A549 (cell line): Measurements from ENCODE around the gene PIP5K1B. TPM values are rescaled to one million over a fixed set of nuclear protein-coding genes. Genes with fewer than 3 reads are reported as not detected.

Experiments
- ATAC-seq, 2 experiments: fragments of 200-7000 bp in 1 of 2; fragments of >200 bp in 1 of 2; cut with Nextera tagmentation in 1 of 2; cut with Tn5 transposase in 1 of 2; 3 replicates each; pipeline versions ENCODE4 v1.8.0 to v1.9.1; 2018 to 2020; ENCODE audit warnings: mild to moderate bottlenecking in 1 of 2, moderate library complexity in 1 of 2
- CTCF ChIA-PET: fragments of 300-600 bp; sonication (Branson Sonifier 250); formaldehyde crosslinking; extraction: SDS; loops from one replicate; lab custom pipeline; 2021; ENCODE audit warnings: antibody characterized with exemption, inconsistent platforms; lab: Yijun Ruan, JAX
- POLR2A ChIA-PET: fragments of 350-600 bp; formaldehyde crosslinking; extraction: SDS; loops from one replicate; lab custom pipeline; 2021; ENCODE audit warnings: antibody characterized with exemption, inconsistent platforms; lab: Yijun Ruan, JAX
- DNase-seq, 2 experiments: peaks; one replicate each; pipeline versions ENCODE4 v3.0.0 to v3.0.0-alpha.2; 2011 to 2016; ENCODE audit warnings: low read depth in 1 of 2, low spot score in 1 of 2
- FAIRE-seq: peaks from 2 replicates; lab custom pipeline; 2011; peaks lifted over from hg19 to GRCh38; lab: Jason Lieb, UNC
- H3K27ac ChIP-seq, 2 experiments: fragments of >200 bp; sonication (Bioruptor Twin); formaldehyde crosslinking; 3 replicates each; pipeline ENCODE4 v1.5.1; 2016 to 2017
- H3K4me1 ChIP-seq: fragments of >200 bp; sonication (Bioruptor Twin); formaldehyde crosslinking; 3 replicates; pipeline ENCODE4 v1.6.1; 2016
- H3K4me2 ChIP-seq: fragments of >200 bp; sonication (Bioruptor Twin); formaldehyde crosslinking; 3 replicates; pipeline ENCODE4 v1.6.1; 2016
- H3K4me3 ChIP-seq: fragments of >200 bp; sonication (Bioruptor Twin); formaldehyde crosslinking; 3 replicates; pipeline ENCODE4 v1.5.1; 2016
- H3K9me3 ChIP-seq: fragments of >200 bp; sonication (Bioruptor Twin); formaldehyde crosslinking; 3 replicates; pipeline ENCODE4 v1.6.1; 2016
- CBX2 ChIP-seq: fragments of 200-600 bp; sonication (generic); IDR thresholded peaks from 2 replicates; pipeline ENCODE4 v1.6.1; 2016; ENCODE audit warnings: low read depth, mild to moderate bottlenecking, borderline replicate concordance
- CBX8 ChIP-seq: fragments of 200-600 bp; sonication (generic); IDR thresholded peaks from 2 replicates; pipeline ENCODE4 v1.6.1; 2016
- CEBPB ChIP-seq, 2 experiments: fragments of >200 bp in 1 of 2; sonication (Bioruptor Twin) in 1 of 2; formaldehyde crosslinking in 1 of 2; IDR thresholded peaks; 2 replicates each; pipeline ENCODE4 v1.6.1; 2012 to 2016
- CHD2 ChIP-seq: fragments of 150-350 bp; IDR thresholded peaks from 2 replicates; pipeline ENCODE4 v1.6.1; 2014; ENCODE audit warnings: low read length; ENCODE audit not compliant: partially characterized antibody
- EP300 ChIP-seq, 2 experiments: fragments of >200 bp; sonication (Bioruptor Twin); formaldehyde crosslinking; IDR thresholded peaks; 2 replicates in 1 of 2; 3 replicates in 1 of 2; pipeline ENCODE4 v1.6.1; 2016 to 2017
- HDAC2 ChIP-seq: fragments of 200-600 bp; sonication (generic); IDR thresholded peaks from 2 replicates; pipeline ENCODE4 v1.6.1; 2016
- HEYL ChIP-seq: fragments of 250-450 bp; sonication (Bioruptor Pico); IDR thresholded peaks from 2 replicates; pipeline ENCODE4 v1.8.0; 2021; ENCODE audit warnings: mild to moderate bottlenecking, moderate library complexity
- HOXB13 ChIP-seq: fragments of 250-450 bp; sonication (Bioruptor Pico); IDR thresholded peaks from 2 replicates; pipeline ENCODE4 v1.5.0; 2020; ENCODE audit warnings: low read depth, mild to moderate bottlenecking, moderate library complexity
- HOXB5 ChIP-seq: fragments of 250-450 bp; sonication (Bioruptor Pico); IDR thresholded peaks from 2 replicates; pipeline ENCODE4 v1.5.0; 2020; ENCODE audit warnings: mild to moderate bottlenecking, moderate library complexity
- JUN ChIP-seq, 2 experiments: fragments of >200 bp; sonication (Bioruptor Twin); formaldehyde crosslinking; IDR thresholded peaks; 2 replicates in 1 of 2; 3 replicates in 1 of 2; pipeline ENCODE4 v1.6.1; 2016 to 2017
- KDM5A ChIP-seq: fragments of 200-600 bp; sonication (generic); IDR thresholded peaks from 2 replicates; pipeline ENCODE4 v1.6.1; 2016; ENCODE audit warnings: antibody characterized with exemption, mild to moderate bottlenecking
- MAZ ChIP-seq: fragments of 150-350 bp; IDR thresholded peaks from 2 replicates; pipeline ENCODE4 v1.6.1; 2014; ENCODE audit warnings: antibody characterized with exemption, low read depth, low read length, borderline replicate concordance
- MYC ChIP-seq: IDR thresholded peaks from 2 replicates; pipeline ENCODE4 v1.6.1; 2012; ENCODE audit warnings: mild to moderate bottlenecking, inconsistent platforms, low read length, improper control_type of control experiment, borderline replicate concordance
- NPAS2 ChIP-seq: fragments of 250-450 bp; sonication (Bioruptor Pico); IDR thresholded peaks from 2 replicates; pipeline ENCODE4 v1.8.0; 2022; ENCODE audit warnings: mild to moderate bottlenecking, moderate library complexity, borderline replicate concordance
- PHF8 ChIP-seq: fragments of 200-600 bp; sonication (generic); IDR thresholded peaks from 2 replicates; pipeline ENCODE4 v1.6.1; 2016; ENCODE audit warnings: low read depth, mild to moderate bottlenecking, antibody characterized with exemption, moderate library complexity, borderline replicate concordance
- POLR2A ChIP-seq: IDR thresholded peaks from 2 replicates; pipeline ENCODE4 v1.6.1; 2012; ENCODE audit warnings: mild to moderate bottlenecking, low read length
- POLR2AphosphoS2 ChIP-seq: conservative IDR thresholded peaks from 2 replicates; pipeline ENCODE4 v1.6.1; 2012; ENCODE audit warnings: low read length, improper control_type of control experiment, inconsistent platforms
- RARB ChIP-seq: fragments of 250-450 bp; sonication (Bioruptor Pico); IDR thresholded peaks from 2 replicates; pipeline ENCODE4 v1.8.0; 2021; ENCODE audit warnings: mild to moderate bottlenecking, moderate library complexity
- RNF2 ChIP-seq: fragments of 200-600 bp; sonication (generic); IDR thresholded peaks from 2 replicates; pipeline ENCODE4 v1.6.1; 2016; ENCODE audit warnings: low read depth, mild to moderate bottlenecking, antibody characterized with exemption, moderate library complexity, borderline replicate concordance
- SREBF2 ChIP-seq: fragments of 450-650 bp; IDR thresholded peaks from 2 replicates; pipeline ENCODE4 v1.6.1; 2014; ENCODE audit warnings: mild to moderate bottlenecking, moderate library complexity
- ZFP36 ChIP-seq: fragments of 450-650 bp; IDR thresholded peaks from 2 replicates; pipeline ENCODE4 v1.6.1; 2014; ENCODE audit warnings: borderline replicate concordance; ENCODE audit not compliant: partially characterized antibody
- ZSCAN20 ChIP-seq: fragments of 250-450 bp; sonication (Bioruptor Pico); IDR thresholded peaks from 2 replicates; pipeline ENCODE4 v1.8.0; 2022; ENCODE audit warnings: mild to moderate bottlenecking, moderate library complexity
- WGBS: methylation state at CpG from one replicate; pipeline ENCODE4 v1.1.6; 2017; ENCODE audit errors: missing lambda C conversion rate; 5-methylcytosine and 5-hydroxymethylcytosine counted together
- polyA plus RNA-seq, 4 experiments: library from polyadenylated mRNA; depleted of rRNA in 3 of 4; stranded (reverse); fragments of >200 nt; fragmentation: RNase III in 1 of 4; extraction: RNeasy Plus Mini Kit Qiagen cat#74134 plus additional on column Dnase treatment in 1 of 4; gene quantifications; 2 replicates in 3 of 4; 3 replicates in 1 of 4; pipeline ENCODE4 v1.2.3, GENCODE V29; 2011 to 2017
- TF ChIP-seq, protein P1 (sequence below): fragments of >200 bp; sonication (Bioruptor Twin); formaldehyde crosslinking; IDR thresholded peaks from 2 replicates; pipeline ENCODE4 v1.6.1; 2016
- TF ChIP-seq, protein P2 (sequence below): IDR thresholded peaks from 2 replicates; pipeline ENCODE4 v1.6.1; 2012
- TF ChIP-seq, protein P3 (sequence below): fragments of 200-600 bp; sonication (generic); IDR thresholded peaks from 2 replicates; pipeline ENCODE4 v1.6.1; 2016; ENCODE audit warnings: antibody characterized with exemption, mild to moderate bottlenecking, moderate library complexity
- TF ChIP-seq, protein P4 (sequence below): fragments of >200 bp; sonication (Bioruptor Twin); formaldehyde crosslinking; IDR thresholded peaks from 3 replicates; pipeline ENCODE4 v1.6.1; 2016
- TF ChIP-seq, protein P5 (sequence below): fragments of 250-450 bp; sonication (Bioruptor Pico); IDR thresholded peaks from 2 replicates; pipeline ENCODE4 v1.5.0; 2020; ENCODE audit warnings: low read depth, mild to moderate bottlenecking, moderate library complexity

PIP5K1B gene
- polyA plus RNA-seq, 2 of the 4 experiments (the other 2 are of a cell fraction): not detected

DNA sequence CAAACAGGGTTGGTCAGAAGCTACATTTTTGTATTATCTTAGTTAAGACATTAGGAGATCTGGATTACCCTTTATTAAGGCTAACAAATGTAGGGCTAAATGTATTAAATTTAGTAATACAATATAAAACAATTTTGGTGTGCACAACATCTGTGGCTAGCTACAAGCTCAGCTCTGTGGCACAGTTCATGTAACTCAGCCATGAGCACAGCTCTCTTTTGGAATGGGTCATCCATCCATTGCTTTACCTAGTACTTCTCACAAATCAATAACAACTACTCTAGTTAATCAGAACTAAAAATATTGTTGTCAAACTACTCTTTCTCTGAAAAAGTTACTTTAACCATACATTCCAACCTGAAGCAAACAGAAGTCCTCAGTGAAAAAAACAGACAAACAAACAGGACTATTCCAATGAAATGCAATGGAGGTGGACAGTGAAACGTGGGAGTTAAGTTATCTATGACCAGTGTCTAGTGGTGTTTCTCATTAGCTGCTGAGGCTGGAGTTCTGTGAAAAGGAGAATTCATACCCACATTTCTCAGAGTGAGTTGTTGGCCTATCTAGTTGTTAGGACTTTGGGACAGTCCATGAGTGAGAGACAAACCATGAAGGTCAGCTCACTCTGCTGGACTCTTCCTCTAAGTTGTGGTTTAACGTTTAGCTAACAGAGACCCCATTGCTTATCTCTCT, 55.1 kb downstream of the PIP5K1B start (continued):
- TF ChIP-seq PHF8: no peak
- TF ChIP-seq, protein P1, sequence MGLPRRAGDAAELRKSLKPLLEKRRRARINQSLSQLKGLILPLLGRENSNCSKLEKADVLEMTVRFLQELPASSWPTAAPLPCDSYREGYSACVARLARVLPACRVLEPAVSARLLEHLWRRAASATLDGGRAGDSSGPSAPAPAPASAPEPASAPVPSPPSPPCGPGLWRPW: no peak
- TF ChIP-seq SREBF2: no peak

DNA sequence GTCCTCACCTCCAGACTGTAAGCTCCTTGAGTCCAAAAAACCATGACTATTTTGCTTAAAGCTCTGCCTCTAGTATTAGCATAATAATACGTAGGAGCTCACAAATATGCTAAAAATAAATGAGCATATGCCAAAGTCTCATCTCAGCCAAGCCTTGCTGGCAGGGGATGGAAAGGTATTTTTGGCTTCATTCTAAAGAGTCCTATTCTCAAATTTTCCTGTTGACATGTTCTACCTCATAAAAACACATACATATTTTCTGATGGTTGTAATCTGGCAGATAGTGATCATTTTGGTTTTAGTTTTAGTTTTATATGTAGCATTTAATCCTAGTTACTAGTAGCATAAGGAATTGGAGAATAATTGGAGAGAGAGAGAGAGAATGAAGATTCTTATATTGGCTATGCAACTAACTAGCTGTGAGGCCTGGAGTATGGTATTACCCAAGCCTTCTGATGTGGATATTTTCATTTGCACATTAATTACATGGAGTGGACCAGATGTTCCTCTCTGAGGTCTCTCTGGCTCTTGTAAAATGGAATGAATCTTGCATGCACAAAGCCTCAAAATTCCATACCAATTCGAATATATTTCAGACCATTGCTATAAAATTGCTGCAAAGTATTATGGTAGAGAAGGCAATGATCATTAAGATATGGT, 55.8 kb downstream of the PIP5K1B start:
- no peak overlapping the region for H3K27ac ChIP-seq
- no peak for FAIRE-seq
- no peaks in the 10 kb centered on the region for H3K9me3 ChIP-seq
- DNase-seq: no peak
- TF ChIP-seq POLR2AphosphoS2 (no peak), CEBPB (IDR thresholded peaks at IDR 0.05) (no peak), HOXB5 (CRISPR knock-in tag) (no peak), KDM5A (no peak), EP300 (IDR thresholded peaks at IDR 0.05) (no peak), JUN (IDR thresholded peaks at IDR 0.05) (no peak), NPAS2 (CRISPR knock-in tag) (no peak), HOXB13 (no peak), POLR2A (no peak), MYC (no peak), SREBF2 (no peak), RNF2 (no peak), CHD2 (no peak), MAZ (no peak), PHF8 (no peak), CBX8 (no peak), ZFP36 (no peak)
- TF ChIP-seq, protein P2, sequence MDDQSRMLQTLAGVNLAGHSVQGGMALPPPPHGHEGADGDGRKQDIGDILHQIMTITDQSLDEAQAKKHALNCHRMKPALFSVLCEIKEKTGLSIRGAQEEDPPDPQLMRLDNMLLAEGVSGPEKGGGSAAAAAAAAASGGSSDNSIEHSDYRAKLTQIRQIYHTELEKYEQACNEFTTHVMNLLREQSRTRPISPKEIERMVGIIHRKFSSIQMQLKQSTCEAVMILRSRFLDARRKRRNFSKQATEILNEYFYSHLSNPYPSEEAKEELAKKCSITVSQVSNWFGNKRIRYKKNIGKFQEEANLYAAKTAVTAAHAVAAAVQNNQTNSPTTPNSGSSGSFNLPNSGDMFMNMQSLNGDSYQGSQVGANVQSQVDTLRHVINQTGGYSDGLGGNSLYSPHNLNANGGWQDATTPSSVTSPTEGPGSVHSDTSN: no peak
- TF ChIP-seq, protein P3, sequence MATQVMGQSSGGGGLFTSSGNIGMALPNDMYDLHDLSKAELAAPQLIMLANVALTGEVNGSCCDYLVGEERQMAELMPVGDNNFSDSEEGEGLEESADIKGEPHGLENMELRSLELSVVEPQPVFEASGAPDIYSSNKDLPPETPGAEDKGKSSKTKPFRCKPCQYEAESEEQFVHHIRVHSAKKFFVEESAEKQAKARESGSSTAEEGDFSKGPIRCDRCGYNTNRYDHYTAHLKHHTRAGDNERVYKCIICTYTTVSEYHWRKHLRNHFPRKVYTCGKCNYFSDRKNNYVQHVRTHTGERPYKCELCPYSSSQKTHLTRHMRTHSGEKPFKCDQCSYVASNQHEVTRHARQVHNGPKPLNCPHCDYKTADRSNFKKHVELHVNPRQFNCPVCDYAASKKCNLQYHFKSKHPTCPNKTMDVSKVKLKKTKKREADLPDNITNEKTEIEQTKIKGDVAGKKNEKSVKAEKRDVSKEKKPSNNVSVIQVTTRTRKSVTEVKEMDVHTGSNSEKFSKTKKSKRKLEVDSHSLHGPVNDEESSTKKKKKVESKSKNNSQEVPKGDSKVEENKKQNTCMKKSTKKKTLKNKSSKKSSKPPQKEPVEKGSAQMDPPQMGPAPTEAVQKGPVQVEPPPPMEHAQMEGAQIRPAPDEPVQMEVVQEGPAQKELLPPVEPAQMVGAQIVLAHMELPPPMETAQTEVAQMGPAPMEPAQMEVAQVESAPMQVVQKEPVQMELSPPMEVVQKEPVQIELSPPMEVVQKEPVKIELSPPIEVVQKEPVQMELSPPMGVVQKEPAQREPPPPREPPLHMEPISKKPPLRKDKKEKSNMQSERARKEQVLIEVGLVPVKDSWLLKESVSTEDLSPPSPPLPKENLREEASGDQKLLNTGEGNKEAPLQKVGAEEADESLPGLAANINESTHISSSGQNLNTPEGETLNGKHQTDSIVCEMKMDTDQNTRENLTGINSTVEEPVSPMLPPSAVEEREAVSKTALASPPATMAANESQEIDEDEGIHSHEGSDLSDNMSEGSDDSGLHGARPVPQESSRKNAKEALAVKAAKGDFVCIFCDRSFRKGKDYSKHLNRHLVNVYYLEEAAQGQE: no peak
- H3K4me3 ChIP-seq: no peak overlapping the region
- ChIA-PET POLR2A (no interaction called here), CTCF (no interaction called here)
- 2% methylated on average over 2 of the region's 2 CpGs for WGBS
- H3K4me1 ChIP-seq: no peaks in the 10 kb centered on the region
- no peak for ATAC-seq
- H3K4me2 ChIP-seq: no peak overlapping the region

DNA sequence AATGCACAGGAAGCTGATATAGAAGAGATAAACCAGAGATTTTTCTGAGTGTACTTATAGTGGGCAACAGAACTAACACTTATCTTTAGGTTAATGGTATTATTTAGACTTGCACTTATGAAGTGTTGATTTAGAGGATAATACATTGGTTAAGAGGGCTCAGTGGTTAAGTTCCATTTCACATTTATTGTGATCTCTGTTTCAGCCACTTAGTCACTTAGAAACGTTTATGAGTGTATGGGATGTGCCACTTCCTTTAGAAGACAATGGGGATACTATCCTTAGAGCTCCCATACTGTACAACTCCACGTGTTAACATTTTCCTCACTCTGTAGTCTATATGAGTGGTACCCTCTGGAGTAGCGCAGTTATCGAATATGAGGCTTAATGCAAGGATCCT, 57.5 kb downstream of the PIP5K1B start:
- TF ChIP-seq, protein P4, sequence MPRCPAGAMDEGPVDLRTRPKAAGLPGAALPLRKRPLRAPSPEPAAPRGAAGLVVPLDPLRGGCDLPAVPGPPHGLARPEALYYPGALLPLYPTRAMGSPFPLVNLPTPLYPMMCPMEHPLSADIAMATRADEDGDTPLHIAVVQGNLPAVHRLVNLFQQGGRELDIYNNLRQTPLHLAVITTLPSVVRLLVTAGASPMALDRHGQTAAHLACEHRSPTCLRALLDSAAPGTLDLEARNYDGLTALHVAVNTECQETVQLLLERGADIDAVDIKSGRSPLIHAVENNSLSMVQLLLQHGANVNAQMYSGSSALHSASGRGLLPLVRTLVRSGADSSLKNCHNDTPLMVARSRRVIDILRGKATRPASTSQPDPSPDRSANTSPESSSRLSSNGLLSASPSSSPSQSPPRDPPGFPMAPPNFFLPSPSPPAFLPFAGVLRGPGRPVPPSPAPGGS: no peak
- no peak for TF ChIP-seq NPAS2 (CRISPR knock-in tag)
- TF ChIP-seq HEYL: no peak
- TF ChIP-seq ZSCAN20: no peak
- TF ChIP-seq, protein P5, sequence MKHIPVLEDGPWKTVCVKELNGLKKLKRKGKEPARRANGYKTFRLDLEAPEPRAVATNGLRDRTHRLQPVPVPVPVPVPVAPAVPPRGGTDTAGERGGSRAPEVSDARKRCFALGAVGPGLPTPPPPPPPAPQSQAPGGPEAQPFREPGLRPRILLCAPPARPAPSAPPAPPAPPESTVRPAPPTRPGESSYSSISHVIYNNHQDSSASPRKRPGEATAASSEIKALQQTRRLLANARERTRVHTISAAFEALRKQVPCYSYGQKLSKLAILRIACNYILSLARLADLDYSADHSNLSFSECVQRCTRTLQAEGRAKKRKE (CRISPR knock-in tag): no peak
- no peak for TF ChIP-seq CBX2
- TF ChIP-seq HDAC2: no peak
- no peak for TF ChIP-seq EP300 (IDR thresholded peaks at IDR 0.05)
- TF ChIP-seq RARB (CRISPR knock-in tag): no peak
- no peak for TF ChIP-seq CEBPB (IDR thresholded peaks at IDR 0.05)
- TF ChIP-seq, all 56 proteins: peak for 0
- no peak for DNase-seq
- POLR2A ChIA-PET: no interaction called here
- ATAC-seq: no peak
- no peaks in the 10 kb centered on the region for H3K4me1 ChIP-seq
- no peaks in the 10 kb centered on the region for H3K9me3 ChIP-seq
- no peak overlapping the region for H3K4me2 ChIP-seq
- no peak for FAIRE-seq
- H3K27ac ChIP-seq: no peak overlapping the region
- WGBS: 1% methylated on average over 4 of the region's 4 CpGs
- no peak overlapping the region for H3K4me3 ChIP-seq
- CTCF ChIA-PET: no interaction called here
